Upper lobe of right lung (tissue), 1 donor: Measurements from ENCODE around the gene MYCBP2. TPM values are rescaled to one million over a fixed set of nuclear protein-coding genes. Genes with fewer than 3 reads are reported as not detected.

Experiments used
- ATAC-seq: fragments of 200-7000 bp; cut with Tn5 transposase; one replicate; pipeline ENCODE4 v1.9.1; 2020; ENCODE audit warnings: mild to moderate bottlenecking, moderate library complexity
- DNase-seq: peaks from one replicate; pipeline ENCODE4 v3.0.0-alpha.2; 2020
- H3K27ac ChIP-seq: fragments of 200-600 bp; one replicate; pipeline ENCODE4 v1.8.0; 2022
- H3K27me3 ChIP-seq: fragments of 200-600 bp; one replicate; pipeline ENCODE4 v1.8.0; 2022; ENCODE audit warnings: mild to moderate bottlenecking
- H3K36me3 ChIP-seq: fragments of 200-600 bp; one replicate; pipeline ENCODE4 v1.8.0; 2022
- H3K4me1 ChIP-seq: fragments of 200-600 bp; one replicate; pipeline ENCODE4 v1.8.0; 2022
- H3K4me3 ChIP-seq: fragments of 200-600 bp; one replicate; pipeline ENCODE4 v1.8.0; 2022; ENCODE audit warnings: mild to moderate bottlenecking
- H3K9me3 ChIP-seq: fragments of 200-600 bp; one replicate; pipeline ENCODE4 v1.8.0; 2022
- CTCF ChIP-seq: fragments of 200-600 bp; IDR thresholded peaks from one replicate; pipeline ENCODE4 v1.8.0; 2022; ENCODE audit warnings: antibody characterized with exemption
- intact Hi-C: fragments of 100-400 bp; cut with DNase I; formaldehyde crosslinking; loops from one replicate; pipeline ENCODE4 v1.11.0; 2022
- total RNA-seq: library from RNA; stranded (reverse); fragmentation: NEBNext Ultra II Directional; extraction: Animal tissue kit (Norgen Biotek cat#: 25700); gene quantifications from one replicate; pipeline ENCODE4 v1.2.1, GENCODE V29; 2021
- donor health status: DM: no; HTN: yes; CAD: no; lungs with severe emphysema.

Gene MYCBP2
- total RNA-seq, 1 donor from 2014 or later, result 94.2 TPM

GRCh38 chr13:77177646-77178045 is 149.2 kb downstream of the MYCBP2 start:
- Histone ChIP-seq H3K4me1 (no peaks in the 10 kb centered on the region), H3K4me3 (no peak overlapping the region), H3K27me3 (no peaks in the 10 kb centered on the region), H3K27ac (no peak overlapping the region), H3K9me3 (no peaks in the 10 kb centered on the region), H3K36me3 (peaks cover 98% of the 10 kb centered on the region)
- ATAC-seq (no peak), DNase-seq (no peak)
- no peak for TF ChIP-seq CTCF
- intact Hi-C loops, result no loop called here

- intact Hi-C loops, result no loop called here
- Histone ChIP-seq H3K9me3 (no peaks in the 10 kb centered on the region), H3K27me3 (no peaks in the 10 kb centered on the region), H3K4me1 (no peaks in the 10 kb centered on the region), H3K4me3 (no peak overlapping the region), H3K27ac (no peak overlapping the region), H3K36me3 (peaks cover 98% of the 10 kb centered on the region)
- no peak for TF ChIP-seq CTCF
- ATAC-seq (no peak), DNase-seq (no peak)
Observed at GRCh38 chr13:77176350-77176749, 150.5 kb downstream of the MYCBP2 start.

- no peak overlapping the region for H3K27ac ChIP-seq
- H3K4me3 ChIP-seq, result no peak overlapping the region
- H3K4me1 ChIP-seq, result no peaks in the 10 kb centered on the region
- no peak for DNase-seq
- H3K36me3 ChIP-seq, result peaks cover 94% of the 10 kb centered on the region
- no peaks in the 10 kb centered on the region for H3K9me3 ChIP-seq
- no peaks in the 10 kb centered on the region for H3K27me3 ChIP-seq
- intact Hi-C loops, result no loop called here
- no peak for ATAC-seq
- no peak for TF ChIP-seq CTCF
Observed at GRCh38 chr13:77172650-77173049, 154.2 kb downstream of the MYCBP2 start.

GRCh38 chr13:77171451-77171850 is 155.4 kb downstream of the MYCBP2 start:
- intact Hi-C loops, result no loop called here
- H3K4me1 ChIP-seq, result no peaks in the 10 kb centered on the region
- no peak for DNase-seq
- no peak for TF ChIP-seq CTCF
- peaks cover 92% of the 10 kb centered on the region for H3K36me3 ChIP-seq
- ATAC-seq, result no peak
- H3K4me3 ChIP-seq, result no peak overlapping the region
- no peaks in the 10 kb centered on the region for H3K9me3 ChIP-seq
- H3K27me3 ChIP-seq, result no peaks in the 10 kb centered on the region
- no peak overlapping the region for H3K27ac ChIP-seq

- Histone ChIP-seq H3K4me1 (no peaks in the 10 kb centered on the region), H3K9me3 (no peaks in the 10 kb centered on the region), H3K36me3 (peaks cover 92% of the 10 kb centered on the region), H3K27me3 (no peaks in the 10 kb centered on the region), H3K27ac (no peak overlapping the region), H3K4me3 (no peak overlapping the region)
- ATAC-seq (no peak), DNase-seq (no peak)
- no peak for TF ChIP-seq CTCF
- intact Hi-C loops, result no loop called here
Observed at GRCh38 chr13:77168237-77168636, 158.7 kb downstream of the MYCBP2 start.

- intact Hi-C loops, result no loop called here
- Histone ChIP-seq H3K9me3 (no peaks in the 10 kb centered on the region), H3K36me3 (peaks cover 54% of the 10 kb centered on the region), H3K4me1 (no peaks in the 10 kb centered on the region), H3K27me3 (no peaks in the 10 kb centered on the region), H3K4me3 (no peak overlapping the region), H3K27ac (no peak overlapping the region)
- TF ChIP-seq CTCF, result no peak
- DNase-seq (no peak), ATAC-seq (no peak)
Observed at GRCh38 chr13:77150651-77151050, 176.2 kb downstream of the MYCBP2 start.
